ENCODE data around the gene GABRR2. TPM values are rescaled to one million over a fixed set of nuclear protein-coding genes. Genes with fewer than 3 reads are reported as not detected.

Gene GABRR2
- total and polyA plus RNA-seq, 2 of the 4 experiments (the other 2 are of a cell fraction): 0.26 TPM; not detected in 1

DNA sequence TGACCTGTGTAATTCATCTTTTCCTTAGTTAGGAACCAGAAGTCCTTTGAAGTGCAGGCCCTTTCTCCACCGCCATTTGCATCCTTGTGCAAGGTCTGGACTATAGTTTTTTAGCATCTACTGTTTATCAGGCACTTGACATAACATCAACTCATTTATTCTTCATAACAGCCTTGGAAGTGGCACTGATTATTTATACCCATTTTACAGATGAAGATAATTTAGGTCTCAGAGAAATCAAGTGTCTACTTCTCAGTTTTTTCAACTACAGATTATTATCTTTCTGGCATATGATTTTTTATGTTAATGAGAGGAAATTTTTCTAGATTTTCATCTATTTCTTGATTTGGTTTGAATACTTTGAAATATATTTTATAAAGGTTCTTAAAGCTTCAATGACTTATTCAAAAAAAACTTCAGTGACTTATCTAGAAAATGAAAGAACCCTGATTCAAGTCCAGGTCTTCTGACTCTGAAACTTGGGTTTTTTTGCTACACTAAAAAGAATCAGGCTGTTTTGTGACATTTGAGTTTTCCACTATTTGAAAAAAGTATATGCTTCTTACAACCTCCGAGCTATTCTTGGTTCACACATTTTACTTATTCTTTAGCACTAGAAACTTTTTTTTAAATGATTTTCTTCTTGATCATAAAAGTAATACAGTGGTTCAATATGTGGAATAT is 40.6 kb upstream of the GABRR2 start:
- WGBS, 2 experiments (ENCODE audit: extremely low coverage in 2 of 2, insufficient read length in 1 of 2): 100% methylated on average over 1 of the region's 2 CpGs; no CpG with 5 or more reads in 1 of the 2 experiments
- DNase-seq: no peak
- Histone ChIP-seq H2AFZ (replicated peaks; ENCODE audit: low read length, poor library complexity) (no peak overlapping the region), H3K79me1 (ENCODE audit: low read depth in 1 of 2, low read length in 2 of 2) (peaks cover 0 to 11% of the 10 kb centered on the region in 2 experiments; a peak in 2 of 4 replicates), H2BK20ac (ENCODE audit: low read depth, low read length) (no peak overlapping the region), H3K18ac (ENCODE audit: low read depth, low read length) (no peak overlapping the region), H3K9me1 (ENCODE audit: insufficient read depth, low read length) (no peaks in the 10 kb centered on the region), H3K14ac (replicated peaks; ENCODE audit: low read depth, low read length) (no peak overlapping the region), H3K36me3 (ENCODE audit: control insufficient read depth, insufficient read depth, low read length) (no peaks in the 10 kb centered on the region), H4K8ac (ENCODE audit: low read depth in 2 of 2, low read length in 2 of 2) (no peak overlapping the region), H3K9ac (ENCODE audit: low read depth, low read length) (no peak overlapping the region), H4K91ac (ENCODE audit: insufficient read depth, low read depth, low read length) (no peak overlapping the region), H2AK5ac (ENCODE audit: low read depth, low read length) (no peak overlapping the region), H3K27ac (ENCODE audit: insufficient read depth, low read length) (no peak overlapping the region), H2BK15ac (ENCODE audit: low read depth, low read length) (no peak overlapping the region), H3K4me3 (ENCODE audit: insufficient read depth, low read depth, low read length) (no peak overlapping the region), H2BK120ac (ENCODE audit: low read depth, low read length) (no peak overlapping the region), H4K5ac (ENCODE audit: low read depth, low read length) (no peak overlapping the region), H3K23ac (ENCODE audit: low read depth, low read length) (no peak overlapping the region), H2BK5ac (ENCODE audit: low read depth, low read length, poor library complexity, severe bottlenecking) (no peak overlapping the region), H3K27me3 (ENCODE audit: control insufficient read depth, insufficient read depth, low read length) (no peaks in the 10 kb centered on the region), H4K20me1 (ENCODE audit: insufficient read depth, low read length) (peaks cover 1% of the 10 kb centered on the region; the same call in 1 of the 2 replicates), H3K4me1 (ENCODE audit: control insufficient read depth, insufficient read depth, low read length) (peaks cover 3% of the 10 kb centered on the region), H2AK9ac (replicated peaks; ENCODE audit: low read depth, low read length, poor library complexity) (no peak overlapping the region), H3K4me2 (ENCODE audit: low read depth, low read length) (no peak overlapping the region), H3K4ac (ENCODE audit: low read depth, low read length) (no peak overlapping the region), H3K9me3 (ENCODE audit: control insufficient read depth, insufficient read depth, low read length) (no peaks in the 10 kb centered on the region), H3K56ac (ENCODE audit: extremely low read depth, insufficient read depth, low read length) (no peak overlapping the region)
- ChIA-PET POLR2A (ENCODE audit: unreplicated experiment) (no interaction called here), CTCF (interaction anchor here (2.0 to 2.3 kb wide), 2 partner anchors 12 to 16 kb away, joined by 8 read pairs; no protein-coding TSS in a partner anchor)
- TF ChIP-seq MAFK (IDR thresholded peaks at IDR 0.05; ENCODE audit: low read depth, low read length) (no peak), RFX5 (IDR thresholded peaks at IDR 0.05; ENCODE audit: low read depth, low read length) (no peak), POLR2A (IDR thresholded peaks at IDR 0.05; ENCODE audit: low read depth, low read length) (no peak), MAZ (IDR thresholded peaks at IDR 0.05; ENCODE audit: borderline replicate concordance, low read depth, low read length) (no peak), CEBPB (IDR thresholded peaks at IDR 0.05; ENCODE audit: low read depth, low read length) (no peak), MXI1 (IDR thresholded peaks at IDR 0.05; ENCODE audit: borderline replicate concordance, low read depth, low read length) (no peak), RCOR1 (IDR thresholded peaks at IDR 0.05; ENCODE audit: insufficient replicate concordance, low read length) (no peak), BHLHE40 (IDR thresholded peaks at IDR 0.05; ENCODE audit: low read depth, low read length) (no peak), RAD21 (IDR thresholded peaks at IDR 0.05; ENCODE audit: low read length) (no peak), NFE2L2 (IDR thresholded peaks at IDR 0.05; ENCODE audit: low read depth, low read length) (no peak), SMC3 (IDR thresholded peaks at IDR 0.05; ENCODE audit: low read depth, low read length) (no peak), CHD1 (IDR thresholded peaks at IDR 0.05; ENCODE audit: low read depth, low read length) (no peak)
- TF ChIP-seq, protein P1, sequence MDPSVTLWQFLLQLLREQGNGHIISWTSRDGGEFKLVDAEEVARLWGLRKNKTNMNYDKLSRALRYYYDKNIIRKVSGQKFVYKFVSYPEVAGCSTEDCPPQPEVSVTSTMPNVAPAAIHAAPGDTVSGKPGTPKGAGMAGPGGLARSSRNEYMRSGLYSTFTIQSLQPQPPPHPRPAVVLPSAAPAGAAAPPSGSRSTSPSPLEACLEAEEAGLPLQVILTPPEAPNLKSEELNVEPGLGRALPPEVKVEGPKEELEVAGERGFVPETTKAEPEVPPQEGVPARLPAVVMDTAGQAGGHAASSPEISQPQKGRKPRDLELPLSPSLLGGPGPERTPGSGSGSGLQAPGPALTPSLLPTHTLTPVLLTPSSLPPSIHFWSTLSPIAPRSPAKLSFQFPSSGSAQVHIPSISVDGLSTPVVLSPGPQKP (IDR thresholded peaks at IDR 0.05; ENCODE audit: borderline replicate concordance, low read depth, low read length): no peak
- TF ChIP-seq, protein P2, sequence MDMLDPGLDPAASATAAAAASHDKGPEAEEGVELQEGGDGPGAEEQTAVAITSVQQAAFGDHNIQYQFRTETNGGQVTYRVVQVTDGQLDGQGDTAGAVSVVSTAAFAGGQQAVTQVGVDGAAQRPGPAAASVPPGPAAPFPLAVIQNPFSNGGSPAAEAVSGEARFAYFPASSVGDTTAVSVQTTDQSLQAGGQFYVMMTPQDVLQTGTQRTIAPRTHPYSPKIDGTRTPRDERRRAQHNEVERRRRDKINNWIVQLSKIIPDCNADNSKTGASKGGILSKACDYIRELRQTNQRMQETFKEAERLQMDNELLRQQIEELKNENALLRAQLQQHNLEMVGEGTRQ (IDR thresholded peaks at IDR 0.05; ENCODE audit: low read depth, low read length): no peak
- TF ChIP-seq, protein P3, sequence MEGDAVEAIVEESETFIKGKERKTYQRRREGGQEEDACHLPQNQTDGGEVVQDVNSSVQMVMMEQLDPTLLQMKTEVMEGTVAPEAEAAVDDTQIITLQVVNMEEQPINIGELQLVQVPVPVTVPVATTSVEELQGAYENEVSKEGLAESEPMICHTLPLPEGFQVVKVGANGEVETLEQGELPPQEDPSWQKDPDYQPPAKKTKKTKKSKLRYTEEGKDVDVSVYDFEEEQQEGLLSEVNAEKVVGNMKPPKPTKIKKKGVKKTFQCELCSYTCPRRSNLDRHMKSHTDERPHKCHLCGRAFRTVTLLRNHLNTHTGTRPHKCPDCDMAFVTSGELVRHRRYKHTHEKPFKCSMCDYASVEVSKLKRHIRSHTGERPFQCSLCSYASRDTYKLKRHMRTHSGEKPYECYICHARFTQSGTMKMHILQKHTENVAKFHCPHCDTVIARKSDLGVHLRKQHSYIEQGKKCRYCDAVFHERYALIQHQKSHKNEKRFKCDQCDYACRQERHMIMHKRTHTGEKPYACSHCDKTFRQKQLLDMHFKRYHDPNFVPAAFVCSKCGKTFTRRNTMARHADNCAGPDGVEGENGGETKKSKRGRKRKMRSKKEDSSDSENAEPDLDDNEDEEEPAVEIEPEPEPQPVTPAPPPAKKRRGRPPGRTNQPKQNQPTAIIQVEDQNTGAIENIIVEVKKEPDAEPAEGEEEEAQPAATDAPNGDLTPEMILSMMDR (conservative IDR thresholded peaks at IDR 0.05; ENCODE audit: low read depth, low read length): no peak
- dilution Hi-C loops (cut with HindIII; ENCODE audit: low sequenced_read_pairs, unreplicated experiment): no loop called here
- ATAC-seq (ENCODE audit: low read depth): no peak
- intact Hi-C loops (cut with micrococcal nuclease): no loop called here
- no TSS peak for BruUV-seq (replicated peaks)
- in situ Hi-C loops (cut with MboI; ENCODE audit: low sequenced_read_pairs): loop anchor here (25.0 kb wide), 2 partner anchors 218 to 368 kb away; partner anchors contain the start of gene PM20D2

All from IMR-90 (cell line).